ENCODE results near the gene RNF138. TPM values are rescaled to one million over a fixed set of nuclear protein-coding genes. Genes with fewer than 3 reads are reported as not detected.

Gene RNF138
- polyA plus RNA-seq, 2 of the 4 experiments (the other 2 are of a cell fraction) = 17.4 to 18.3 TPM

DNA sequence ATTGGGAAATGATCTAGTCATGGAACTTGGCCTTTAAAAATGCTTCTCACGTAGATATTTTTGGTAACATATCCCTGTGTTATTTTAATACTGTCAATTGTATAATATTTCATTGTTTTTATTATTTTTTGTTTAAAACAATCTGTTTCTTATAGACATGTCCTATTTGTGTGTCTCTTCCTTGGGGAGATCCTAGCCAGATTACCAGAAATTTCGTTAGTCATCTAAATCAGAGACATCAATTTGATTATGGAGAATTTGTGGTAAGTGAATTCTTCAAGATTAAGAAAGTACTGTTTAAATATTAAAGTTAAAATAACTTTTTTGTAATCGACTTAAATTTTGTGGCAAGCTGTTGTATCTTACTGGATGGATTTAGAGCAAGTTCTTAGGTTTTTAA lies 34.9 kb downstream of the RNF138 start:
- no peak for TF ChIP-seq CHD4 (IDR thresholded peaks at IDR 0.05; ENCODE audit: borderline replicate concordance)
- no peak for TF ChIP-seq FOSL2 (IDR thresholded peaks at IDR 0.05)
- TF ChIP-seq FOSL2 (CRISPR knock-in tag; IDR thresholded peaks at IDR 0.05) = no peak
- no peak for TF ChIP-seq MYC (IDR thresholded peaks at IDR 0.05; ENCODE audit: borderline replicate concordance, low read length)
- TF ChIP-seq, protein P1, sequence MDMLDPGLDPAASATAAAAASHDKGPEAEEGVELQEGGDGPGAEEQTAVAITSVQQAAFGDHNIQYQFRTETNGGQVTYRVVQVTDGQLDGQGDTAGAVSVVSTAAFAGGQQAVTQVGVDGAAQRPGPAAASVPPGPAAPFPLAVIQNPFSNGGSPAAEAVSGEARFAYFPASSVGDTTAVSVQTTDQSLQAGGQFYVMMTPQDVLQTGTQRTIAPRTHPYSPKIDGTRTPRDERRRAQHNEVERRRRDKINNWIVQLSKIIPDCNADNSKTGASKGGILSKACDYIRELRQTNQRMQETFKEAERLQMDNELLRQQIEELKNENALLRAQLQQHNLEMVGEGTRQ (IDR thresholded peaks at IDR 0.05) = no peak
- no peak for TF ChIP-seq NFE2L2 (conservative IDR thresholded peaks at IDR 0.05; ENCODE audit: low read length)
- TF ChIP-seq HOXB5 (CRISPR knock-in tag; IDR thresholded peaks at IDR 0.05) = no peak
- no peak for TF ChIP-seq HDAC2 (IDR thresholded peaks at IDR 0.05)
- 0 out of 3 replicates have a peak, but pooled peaks cover 4% of the 10 kb centered on the region for H3K4me1 ChIP-seq
- H3K4me2 ChIP-seq = no peak overlapping the region
- WGBS (ENCODE audit: missing lambda C conversion rate) = 86% methylated on average over 3 of the region's 3 CpGs
- FAIRE-seq (no peak), DNase-seq (ENCODE audit: low read depth in 1 of 2, low spot score in 1 of 2) (no peak), ATAC-seq (no peak)
- POLR2A ChIA-PET = no interaction called here
- no peaks in the 10 kb centered on the region for H3K9me3 ChIP-seq
- no peak overlapping the region for H3K4me3 ChIP-seq
- H3K27ac ChIP-seq = no peak overlapping the region
- CTCF ChIA-PET = no interaction called here

GRCh38 chr18:32135625-32136024 lies 44.0 kb downstream of the RNF138 start:
- 77% methylated on average over 2 of the region's 2 CpGs for whole genome bisulfite sequencing (ENCODE audit: missing lambda C conversion rate)
- no peak overlapping the region for H3K4me3 ChIP-seq
- H3K27ac ChIP-seq = no peak overlapping the region
- no peaks in the 10 kb centered on the region for H3K4me1 ChIP-seq
- ChIA-PET POLR2A (no interaction called here), CTCF (no interaction called here)
- no peak overlapping the region for H3K4me2 ChIP-seq
- FAIRE-seq (no peak), ATAC-seq (no peak), DNase-seq (ENCODE audit: low read depth in 1 of 2, low spot score in 1 of 2) (no peak)
- no peaks in the 10 kb centered on the region for H3K9me3 ChIP-seq
- TF ChIP-seq, protein P2, sequence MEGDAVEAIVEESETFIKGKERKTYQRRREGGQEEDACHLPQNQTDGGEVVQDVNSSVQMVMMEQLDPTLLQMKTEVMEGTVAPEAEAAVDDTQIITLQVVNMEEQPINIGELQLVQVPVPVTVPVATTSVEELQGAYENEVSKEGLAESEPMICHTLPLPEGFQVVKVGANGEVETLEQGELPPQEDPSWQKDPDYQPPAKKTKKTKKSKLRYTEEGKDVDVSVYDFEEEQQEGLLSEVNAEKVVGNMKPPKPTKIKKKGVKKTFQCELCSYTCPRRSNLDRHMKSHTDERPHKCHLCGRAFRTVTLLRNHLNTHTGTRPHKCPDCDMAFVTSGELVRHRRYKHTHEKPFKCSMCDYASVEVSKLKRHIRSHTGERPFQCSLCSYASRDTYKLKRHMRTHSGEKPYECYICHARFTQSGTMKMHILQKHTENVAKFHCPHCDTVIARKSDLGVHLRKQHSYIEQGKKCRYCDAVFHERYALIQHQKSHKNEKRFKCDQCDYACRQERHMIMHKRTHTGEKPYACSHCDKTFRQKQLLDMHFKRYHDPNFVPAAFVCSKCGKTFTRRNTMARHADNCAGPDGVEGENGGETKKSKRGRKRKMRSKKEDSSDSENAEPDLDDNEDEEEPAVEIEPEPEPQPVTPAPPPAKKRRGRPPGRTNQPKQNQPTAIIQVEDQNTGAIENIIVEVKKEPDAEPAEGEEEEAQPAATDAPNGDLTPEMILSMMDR (IDR thresholded peaks at IDR 0.05) = no peak
- TF ChIP-seq, protein P3, sequence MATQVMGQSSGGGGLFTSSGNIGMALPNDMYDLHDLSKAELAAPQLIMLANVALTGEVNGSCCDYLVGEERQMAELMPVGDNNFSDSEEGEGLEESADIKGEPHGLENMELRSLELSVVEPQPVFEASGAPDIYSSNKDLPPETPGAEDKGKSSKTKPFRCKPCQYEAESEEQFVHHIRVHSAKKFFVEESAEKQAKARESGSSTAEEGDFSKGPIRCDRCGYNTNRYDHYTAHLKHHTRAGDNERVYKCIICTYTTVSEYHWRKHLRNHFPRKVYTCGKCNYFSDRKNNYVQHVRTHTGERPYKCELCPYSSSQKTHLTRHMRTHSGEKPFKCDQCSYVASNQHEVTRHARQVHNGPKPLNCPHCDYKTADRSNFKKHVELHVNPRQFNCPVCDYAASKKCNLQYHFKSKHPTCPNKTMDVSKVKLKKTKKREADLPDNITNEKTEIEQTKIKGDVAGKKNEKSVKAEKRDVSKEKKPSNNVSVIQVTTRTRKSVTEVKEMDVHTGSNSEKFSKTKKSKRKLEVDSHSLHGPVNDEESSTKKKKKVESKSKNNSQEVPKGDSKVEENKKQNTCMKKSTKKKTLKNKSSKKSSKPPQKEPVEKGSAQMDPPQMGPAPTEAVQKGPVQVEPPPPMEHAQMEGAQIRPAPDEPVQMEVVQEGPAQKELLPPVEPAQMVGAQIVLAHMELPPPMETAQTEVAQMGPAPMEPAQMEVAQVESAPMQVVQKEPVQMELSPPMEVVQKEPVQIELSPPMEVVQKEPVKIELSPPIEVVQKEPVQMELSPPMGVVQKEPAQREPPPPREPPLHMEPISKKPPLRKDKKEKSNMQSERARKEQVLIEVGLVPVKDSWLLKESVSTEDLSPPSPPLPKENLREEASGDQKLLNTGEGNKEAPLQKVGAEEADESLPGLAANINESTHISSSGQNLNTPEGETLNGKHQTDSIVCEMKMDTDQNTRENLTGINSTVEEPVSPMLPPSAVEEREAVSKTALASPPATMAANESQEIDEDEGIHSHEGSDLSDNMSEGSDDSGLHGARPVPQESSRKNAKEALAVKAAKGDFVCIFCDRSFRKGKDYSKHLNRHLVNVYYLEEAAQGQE (IDR thresholded peaks at IDR 0.05) = no peak
- TF ChIP-seq E2F6 (IDR thresholded peaks at IDR 0.05; ENCODE audit: borderline replicate concordance, low read depth) (no peak), ZSCAN20 (CRISPR knock-in tag; IDR thresholded peaks at IDR 0.05) (no peak), RAD21 (conservative IDR thresholded peaks at IDR 0.05 in 1 of 2, IDR thresholded peaks at IDR 0.05 in 1 of 2) (no peak), CHD4 (IDR thresholded peaks at IDR 0.05; ENCODE audit: borderline replicate concordance) (no peak), ZC3H11A (IDR thresholded peaks at IDR 0.05) (no peak), NR3C1 (IDR thresholded peaks at IDR 0.05) (no peak), RCOR1 (IDR thresholded peaks at IDR 0.05; ENCODE audit: low read depth, low read length) (no peak), HES2 (IDR thresholded peaks at IDR 0.05) (no peak), BHLHE40 (IDR thresholded peaks at IDR 0.05; ENCODE audit: low read depth, low read length) (no peak), NPAS2 (CRISPR knock-in tag; IDR thresholded peaks at IDR 0.05; ENCODE audit: borderline replicate concordance) (no peak), CBX8 (IDR thresholded peaks at IDR 0.05) (no peak), CBX2 (IDR thresholded peaks at IDR 0.05; ENCODE audit: borderline replicate concordance, low read depth) (no peak), SREBF2 (IDR thresholded peaks at IDR 0.05) (no peak), HOXA7 (CRISPR knock-in tag; IDR thresholded peaks at IDR 0.05) (no peak)
- TF ChIP-seq, protein P4, sequence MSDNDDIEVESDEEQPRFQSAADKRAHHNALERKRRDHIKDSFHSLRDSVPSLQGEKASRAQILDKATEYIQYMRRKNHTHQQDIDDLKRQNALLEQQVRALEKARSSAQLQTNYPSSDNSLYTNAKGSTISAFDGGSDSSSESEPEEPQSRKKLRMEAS (IDR thresholded peaks at IDR 0.05) = no peak
- TF ChIP-seq, protein P1 (IDR thresholded peaks at IDR 0.05) = no peak
